Measurements from ENCODE around the gene ESRRB.

ESRRB gene

GRCh38 chr14:76431538-76431937 lies 55.6 kb downstream of the ESRRB start:
- H3F3A ChIP-seq (ENCODE audit: low read depth), result no peaks in the 10 kb centered on the region
- H4K20me1 ChIP-seq (ENCODE audit: insufficient read depth, low read length, poor library complexity, severe bottlenecking), result no peaks in the 10 kb centered on the region
- no peak overlapping the region for H3K4me3 ChIP-seq (ENCODE audit: low read length, poor library complexity, severe bottlenecking)
- no peaks in the 10 kb centered on the region for H3K27me3 ChIP-seq (ENCODE audit: insufficient read depth, low read length, poor library complexity, severe bottlenecking)
- TF ChIP-seq CTCF (conservative IDR thresholded peaks at IDR 0.05; ENCODE audit: low read length) (no peak), EZH2phosphoT487 (IDR thresholded peaks at IDR 0.05; ENCODE audit: borderline replicate concordance) (no peak)
- H3K9ac ChIP-seq (ENCODE audit: low read depth, low read length, poor library complexity, severe bottlenecking), result no peak overlapping the region
- no peaks in the 10 kb centered on the region for H3K9me3 ChIP-seq (ENCODE audit: insufficient read depth, low read depth, low read length)
- no peaks in the 10 kb centered on the region for H3K79me2 ChIP-seq (ENCODE audit: insufficient read depth, low read length)
- H3K9me2 ChIP-seq (replicated peaks; ENCODE audit: low read depth, low read length), result no peaks in the 10 kb centered on the region
- H3K4me1 ChIP-seq (ENCODE audit: insufficient read depth, low read length, poor library complexity, severe bottlenecking), result no peaks in the 10 kb centered on the region
- no peaks in the 10 kb centered on the region for H3K36me3 ChIP-seq (ENCODE audit: insufficient read depth, low read length)
- H3K4me2 ChIP-seq (ENCODE audit: low read depth, low read length, poor library complexity, severe bottlenecking), result no peak overlapping the region
- H2AFZ ChIP-seq (ENCODE audit: low read length), result no peak overlapping the region

- no peaks in the 10 kb centered on the region for H3K27me3 ChIP-seq (ENCODE audit: insufficient read depth, low read length, poor library complexity, severe bottlenecking)
- H3K36me3 ChIP-seq (ENCODE audit: insufficient read depth, low read length), result no peaks in the 10 kb centered on the region
- no peaks in the 10 kb centered on the region for H3K9me3 ChIP-seq (ENCODE audit: insufficient read depth, low read depth, low read length)
- H3K4me3 ChIP-seq (ENCODE audit: low read length, poor library complexity, severe bottlenecking), result no peak overlapping the region
- no peak overlapping the region for H3K9ac ChIP-seq (ENCODE audit: low read depth, low read length, poor library complexity, severe bottlenecking)
- H4K20me1 ChIP-seq (ENCODE audit: insufficient read depth, low read length, poor library complexity, severe bottlenecking), result no peaks in the 10 kb centered on the region
- no peak for TF ChIP-seq CTCF (conservative IDR thresholded peaks at IDR 0.05; ENCODE audit: low read length)
- TF ChIP-seq EZH2phosphoT487 (IDR thresholded peaks at IDR 0.05; ENCODE audit: borderline replicate concordance), result no peak
- H2AFZ ChIP-seq (ENCODE audit: low read length), result no peak overlapping the region
- H3K79me2 ChIP-seq (ENCODE audit: insufficient read depth, low read length), result no peaks in the 10 kb centered on the region
- no peaks in the 10 kb centered on the region for H3K9me2 ChIP-seq (replicated peaks; ENCODE audit: low read depth, low read length)
- H3F3A ChIP-seq (ENCODE audit: low read depth), result no peaks in the 10 kb centered on the region
- no peak overlapping the region for H3K4me2 ChIP-seq (ENCODE audit: low read depth, low read length, poor library complexity, severe bottlenecking)
- no peaks in the 10 kb centered on the region for H3K4me1 ChIP-seq (ENCODE audit: insufficient read depth, low read length, poor library complexity, severe bottlenecking)
Measured at GRCh38 chr14:76432827-76433752, 57.2 kb downstream of the ESRRB start.

- H3K27me3 ChIP-seq (ENCODE audit: insufficient read depth, low read length, poor library complexity, severe bottlenecking), result no peaks in the 10 kb centered on the region
- H3K36me3 ChIP-seq (ENCODE audit: insufficient read depth, low read length), result no peaks in the 10 kb centered on the region
- no peaks in the 10 kb centered on the region for H3K9me2 ChIP-seq (replicated peaks; ENCODE audit: low read depth, low read length)
- H2AFZ ChIP-seq (ENCODE audit: low read length), result no peak overlapping the region
- no peaks in the 10 kb centered on the region for H3K4me1 ChIP-seq (ENCODE audit: insufficient read depth, low read length, poor library complexity, severe bottlenecking)
- H3F3A ChIP-seq (ENCODE audit: low read depth), result no peaks in the 10 kb centered on the region
- no peaks in the 10 kb centered on the region for H4K20me1 ChIP-seq (ENCODE audit: insufficient read depth, low read length, poor library complexity, severe bottlenecking)
- H3K9ac ChIP-seq (ENCODE audit: low read depth, low read length, poor library complexity, severe bottlenecking), result no peak overlapping the region
- TF ChIP-seq EZH2phosphoT487 (IDR thresholded peaks at IDR 0.05; ENCODE audit: borderline replicate concordance), result no peak
- TF ChIP-seq CTCF (conservative IDR thresholded peaks at IDR 0.05; ENCODE audit: low read length), result no peak
- no peaks in the 10 kb centered on the region for H3K9me3 ChIP-seq (ENCODE audit: insufficient read depth, low read depth, low read length)
- H3K79me2 ChIP-seq (ENCODE audit: insufficient read depth, low read length), result no peaks in the 10 kb centered on the region
- H3K4me2 ChIP-seq (ENCODE audit: low read depth, low read length, poor library complexity, severe bottlenecking), result no peak overlapping the region
- no peak overlapping the region for H3K4me3 ChIP-seq (ENCODE audit: low read length, poor library complexity, severe bottlenecking)
Measured at GRCh38 chr14:76434220-76434619, 58.3 kb downstream of the ESRRB start.
